Measurements from ENCODE around the gene AFF4.

- TF ChIP-seq SIN3A (IDR thresholded peaks at IDR 0.05; ENCODE audit: borderline replicate concordance, insufficient read depth, low read length) = no peak
- TF ChIP-seq POLR2AphosphoS5 (IDR thresholded peaks at IDR 0.05; ENCODE audit: low read depth, low read length) = no peak
- TF ChIP-seq TAF1 (IDR thresholded peaks at IDR 0.05; ENCODE audit: borderline replicate concordance, insufficient read depth, low read length) = no peak
These were observed 109.6 kb downstream of the AFF4 start for GRCh38 chr5:132853790-132854189.

All from PFSK-1 (cell line).